Measurements from ENCODE around the gene TFDP1. TPM values are rescaled to one million over a fixed set of nuclear protein-coding genes. Genes with fewer than 3 reads are reported as not detected.
A peak's percentile ranks its signal among the peaks of the same experiment; 100 is the strongest.
"Not testable (repeated sequence)": the region's sequence is repeated elsewhere in the genome, so short reads cannot be mapped to it uniquely, and the experiment has no call there.

Gene TFDP1
- total and polyA plus RNA-seq, 4 donors: 17.4 to 36.6 (median 33.1) TPM

DNA sequence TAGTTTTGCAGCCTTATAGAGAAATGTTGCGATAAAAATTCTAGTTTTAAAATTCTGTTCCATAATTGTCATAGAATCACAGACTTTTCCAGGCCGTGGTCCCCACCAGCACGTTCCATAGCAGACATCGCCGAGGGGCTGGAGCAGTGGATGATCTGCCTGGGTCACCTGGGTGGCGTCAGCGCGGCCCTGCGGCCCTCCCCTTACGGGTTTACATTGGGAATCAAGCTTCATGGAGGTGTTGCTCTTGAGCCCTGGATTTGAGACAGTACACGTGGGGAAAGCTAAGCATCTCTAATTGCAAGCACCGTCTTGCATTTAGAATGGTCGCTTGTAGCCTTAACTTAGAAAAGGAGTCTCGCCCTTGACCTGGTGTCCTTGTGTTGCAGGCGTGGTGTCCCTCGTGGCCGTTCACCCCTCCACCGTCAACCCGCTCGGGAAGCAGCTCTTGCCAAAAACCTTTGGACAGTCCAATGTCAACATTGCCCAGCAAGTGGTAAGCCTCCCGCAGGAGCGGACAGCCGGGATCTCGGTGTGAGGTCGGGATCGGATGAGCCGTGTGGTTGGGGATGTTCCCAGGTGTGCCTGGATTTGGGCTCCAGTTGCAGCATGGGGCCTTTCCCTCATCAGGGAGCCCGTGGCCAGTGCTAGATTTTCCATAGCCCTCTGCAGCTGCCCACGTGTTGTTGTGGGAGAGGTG lies 38.4 kb downstream of the TFDP1 start:
- H3K9me3 ChIP-seq (ENCODE audit: control insufficient read depth, low read length): no peaks in the 10 kb centered on the region
- no peak overlapping the region for H3K4me3 ChIP-seq (ENCODE audit: low read length in 2 of 2)
- H3K36me3 ChIP-seq (ENCODE audit: control insufficient read depth in 1 of 2, insufficient read depth in 2 of 2, low read length in 1 of 2): no peaks in the 10 kb centered on the region
- no peaks in the 10 kb centered on the region for H3K4me1 ChIP-seq (ENCODE audit: control insufficient read depth in 1 of 2, insufficient read depth in 2 of 2, low read length in 2 of 2)
- intact Hi-C loops (cut with DNase I): no loop called here
- WGBS, 2 donors: 89 to 90% methylated on average over 29 of the region's 29 CpGs
- no peak for ATAC-seq (ENCODE audit: low FRiP score)
- no peak overlapping the region for H3K27ac ChIP-seq (ENCODE audit: low read depth in 1 of 2, low read length in 2 of 2)
- H3K27me3 ChIP-seq (ENCODE audit: control insufficient read depth in 1 of 2, insufficient read depth in 2 of 2, low read length in 1 of 2): no peaks in the 10 kb centered on the region
- peak; percentile 42 to 73 for DNase-seq

GRCh38 chr13:113623491-113624234 lies 39.1 kb downstream of the TFDP1 start:
- no peak overlapping the region for H3K27ac ChIP-seq (ENCODE audit: low read depth in 1 of 2, low read length in 2 of 2)
- 92 to 96% methylated on average over 20 of the region's 20 CpGs for WGBS, 2 donors
- intact Hi-C loops (cut with DNase I): no loop called here
- no peaks in the 10 kb centered on the region for H3K4me1 ChIP-seq (ENCODE audit: control insufficient read depth in 1 of 2, insufficient read depth in 2 of 2, low read length in 2 of 2)
- no peak overlapping the region for H3K4me3 ChIP-seq (ENCODE audit: low read length in 2 of 2)
- H3K27me3 ChIP-seq (ENCODE audit: control insufficient read depth in 1 of 2, insufficient read depth in 2 of 2, low read length in 1 of 2): no peaks in the 10 kb centered on the region
- ATAC-seq (ENCODE audit: low FRiP score) (peak; percentile 36), DNase-seq (peak; percentile 46 to 69)
- no peaks in the 10 kb centered on the region for H3K36me3 ChIP-seq (ENCODE audit: control insufficient read depth in 1 of 2, insufficient read depth in 2 of 2, low read length in 1 of 2)
- no peaks in the 10 kb centered on the region for H3K9me3 ChIP-seq (ENCODE audit: control insufficient read depth, low read length)

- H3K4me3 ChIP-seq (ENCODE audit: low read length in 2 of 2): no peak overlapping the region
- 90 to 98% methylated on average over 9 of the region's 9 CpGs for WGBS, 2 donors
- intact Hi-C loops (cut with DNase I): no loop called here
- ATAC-seq (ENCODE audit: low FRiP score) (no peak), DNase-seq (peak in 1 of 2 donors; percentile 52)
- no peaks in the 10 kb centered on the region for H3K27me3 ChIP-seq (ENCODE audit: control insufficient read depth in 1 of 2, insufficient read depth in 2 of 2, low read length in 1 of 2)
- H3K36me3 ChIP-seq (ENCODE audit: control insufficient read depth in 1 of 2, insufficient read depth in 2 of 2, low read length in 1 of 2): no peaks in the 10 kb centered on the region
- H3K9me3 ChIP-seq (ENCODE audit: control insufficient read depth, low read length): no peaks in the 10 kb centered on the region
- no peak overlapping the region for H3K27ac ChIP-seq (ENCODE audit: low read depth in 1 of 2, low read length in 2 of 2)
- H3K4me1 ChIP-seq (ENCODE audit: control insufficient read depth in 1 of 2, insufficient read depth in 2 of 2, low read length in 2 of 2): no peaks in the 10 kb centered on the region
These were observed 39.7 kb downstream of the TFDP1 start for GRCh38 chr13:113624235-113624587.

DNA sequence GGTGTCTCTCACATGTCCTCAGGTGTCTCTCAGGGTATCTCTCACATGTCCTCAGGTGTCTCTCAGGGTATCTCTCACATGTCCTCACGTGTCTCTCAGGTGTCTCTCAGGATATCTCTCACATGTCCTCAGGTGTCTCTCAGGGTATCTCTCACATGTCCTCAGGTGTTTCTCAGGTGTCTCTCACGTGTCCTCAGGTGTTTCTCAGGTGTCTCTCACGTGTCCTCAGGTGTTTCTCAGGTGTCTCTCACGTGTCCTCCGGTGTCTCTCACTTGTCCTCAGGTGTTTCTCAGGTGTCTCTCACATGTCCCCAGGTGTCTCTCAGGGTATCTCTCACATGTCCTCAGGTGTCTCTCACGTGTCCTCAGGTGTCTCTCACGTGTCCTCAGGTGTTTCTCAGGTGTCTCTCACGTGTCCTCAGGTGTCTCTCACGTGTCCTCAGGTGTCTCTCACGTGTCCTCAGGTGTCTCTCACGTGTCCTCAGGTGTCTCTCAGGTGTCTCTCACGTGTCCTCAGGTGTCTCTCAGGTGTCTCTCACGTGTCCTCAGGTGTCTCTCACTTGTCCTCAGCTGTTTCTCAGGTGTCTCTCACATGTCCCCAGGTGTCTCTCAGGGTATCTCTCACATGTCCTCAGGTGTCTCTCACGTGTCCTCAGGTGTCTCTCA lies 40.2 kb downstream of the TFDP1 start:
- intact Hi-C loops (cut with DNase I); H3K4me3 ChIP-seq (ENCODE audit: low read length in 2 of 2); H3K36me3 ChIP-seq (ENCODE audit: control insufficient read depth in 1 of 2, insufficient read depth in 2 of 2, low read length in 1 of 2); ATAC-seq (ENCODE audit: low FRiP score); H3K9me3 ChIP-seq (ENCODE audit: control insufficient read depth, low read length); H3K4me1 ChIP-seq (ENCODE audit: control insufficient read depth in 1 of 2, insufficient read depth in 2 of 2, low read length in 2 of 2); H3K27ac ChIP-seq (ENCODE audit: low read depth in 1 of 2, low read length in 2 of 2); H3K27me3 ChIP-seq (ENCODE audit: control insufficient read depth in 1 of 2, insufficient read depth in 2 of 2, low read length in 1 of 2): not testable (repeated sequence)
- WGBS, 2 donors: 89 to 92% methylated on average over 14 of the region's 14 CpGs
- peak in 1 of 2 donors; percentile 12 for DNase-seq

- Histone ChIP-seq H3K9me3 (ENCODE audit: control insufficient read depth, low read length) (no peaks in the 10 kb centered on the region), H3K4me3 (ENCODE audit: low read length in 2 of 2) (no peak overlapping the region), H3K27me3 (ENCODE audit: control insufficient read depth in 1 of 2, insufficient read depth in 2 of 2, low read length in 1 of 2) (no peaks in the 10 kb centered on the region), H3K36me3 (ENCODE audit: control insufficient read depth in 1 of 2, insufficient read depth in 2 of 2, low read length in 1 of 2) (no peaks in the 10 kb centered on the region), H3K4me1 (ENCODE audit: control insufficient read depth in 1 of 2, insufficient read depth in 2 of 2, low read length in 2 of 2) (no peaks in the 10 kb centered on the region), H3K27ac (ENCODE audit: low read depth in 1 of 2, low read length in 2 of 2) (no peak overlapping the region)
- ATAC-seq (ENCODE audit: low FRiP score) (no peak), DNase-seq (peak; percentile 35 to 53)
- 54 to 58% methylated on average over 24 of the region's 24 CpGs for WGBS, 2 donors
- intact Hi-C loops (cut with DNase I): no loop called here
These were observed 41.6 kb downstream of the TFDP1 start for GRCh38 chr13:113625965-113626721.

DNA sequence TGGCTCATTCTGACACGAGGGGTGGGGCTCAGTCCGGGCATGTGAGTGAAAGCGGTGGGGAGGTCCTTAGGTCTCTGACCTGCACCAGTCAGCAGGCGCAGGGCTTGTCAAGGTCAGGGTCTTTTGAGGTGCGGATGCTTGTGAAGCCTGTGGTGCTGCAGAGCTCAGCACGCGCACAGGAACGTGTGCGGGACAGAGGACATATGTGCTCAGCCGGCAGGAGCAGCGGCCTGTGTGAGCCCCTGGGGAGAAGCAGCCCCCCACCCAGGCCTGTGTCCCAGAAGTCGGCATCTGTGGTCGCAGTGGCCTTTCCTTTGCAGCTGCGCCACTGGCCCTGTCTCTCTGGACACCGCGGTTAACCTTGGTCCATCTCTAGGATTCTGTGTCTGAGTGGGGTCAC lies 42.6 kb downstream of the TFDP1 start:
- Histone ChIP-seq H3K4me1 (ENCODE audit: control insufficient read depth in 1 of 2, insufficient read depth in 2 of 2, low read length in 2 of 2) (no peaks in the 10 kb centered on the region), H3K4me3 (ENCODE audit: low read length in 2 of 2) (no peak overlapping the region), H3K9me3 (ENCODE audit: control insufficient read depth, low read length) (no peaks in the 10 kb centered on the region), H3K27me3 (ENCODE audit: control insufficient read depth in 1 of 2, insufficient read depth in 2 of 2, low read length in 1 of 2) (no peaks in the 10 kb centered on the region), H3K27ac (ENCODE audit: low read depth in 1 of 2, low read length in 2 of 2) (no peak overlapping the region), H3K36me3 (ENCODE audit: control insufficient read depth in 1 of 2, insufficient read depth in 2 of 2, low read length in 1 of 2) (no peaks in the 10 kb centered on the region)
- intact Hi-C loops (cut with DNase I): no loop called here
- ATAC-seq (ENCODE audit: low FRiP score): no peak
- 86 to 90% methylated on average over 16 of the region's 16 CpGs for WGBS, 2 donors
- peak; percentile 20 to 61 for DNase-seq

DNA sequence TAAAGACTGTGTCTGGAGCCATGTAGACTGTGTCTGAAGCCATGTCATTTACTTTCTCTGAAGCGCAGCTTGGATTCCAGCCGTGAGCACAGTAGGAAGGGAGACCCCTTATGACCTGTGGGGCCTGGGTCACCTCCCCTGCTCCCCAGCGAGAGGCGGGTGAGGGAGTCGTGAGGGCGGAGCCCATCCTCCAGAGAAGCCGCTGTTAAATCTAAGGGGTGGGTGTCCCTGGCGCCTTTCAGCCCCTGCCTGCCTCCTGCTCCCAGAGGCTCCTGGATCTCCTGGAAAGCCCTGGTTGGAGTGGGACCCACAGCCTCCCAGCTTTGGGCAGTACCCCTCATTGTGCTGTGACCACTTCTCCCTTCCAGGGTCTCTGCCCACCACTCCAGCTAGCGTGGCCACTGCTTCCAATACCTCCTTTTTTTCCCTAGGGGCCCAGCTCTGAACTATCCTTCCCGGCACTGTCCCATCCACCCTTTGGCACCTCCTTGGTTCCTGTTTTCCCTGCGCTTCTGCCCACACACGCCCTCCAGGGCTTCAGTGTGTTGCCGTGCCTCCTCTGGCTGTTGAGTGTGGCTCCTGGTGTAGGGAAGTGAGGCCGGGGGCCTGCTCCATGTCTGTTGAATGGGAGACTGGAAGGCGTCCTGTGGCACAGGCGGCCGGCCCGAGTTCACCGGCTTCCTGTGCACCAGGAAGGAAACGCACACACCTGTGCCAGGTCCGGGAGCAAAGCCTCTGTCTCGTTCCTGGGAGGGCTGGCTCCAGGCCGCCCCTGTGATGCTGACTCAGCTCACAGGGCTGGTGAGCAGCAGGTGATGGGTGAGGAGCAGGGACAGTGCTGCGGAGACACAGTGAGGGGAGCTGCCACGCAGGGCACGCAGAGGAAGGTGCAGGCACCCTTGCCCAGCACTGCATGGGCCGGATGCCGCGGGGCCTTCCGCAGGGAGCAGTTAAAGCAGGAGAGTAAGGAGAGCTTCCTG lies 44.0 kb downstream of the TFDP1 start:
- ATAC-seq (ENCODE audit: low FRiP score): no peak
- no peaks in the 10 kb centered on the region for H3K36me3 ChIP-seq (ENCODE audit: control insufficient read depth in 1 of 2, insufficient read depth in 2 of 2, low read length in 1 of 2)

DNA sequence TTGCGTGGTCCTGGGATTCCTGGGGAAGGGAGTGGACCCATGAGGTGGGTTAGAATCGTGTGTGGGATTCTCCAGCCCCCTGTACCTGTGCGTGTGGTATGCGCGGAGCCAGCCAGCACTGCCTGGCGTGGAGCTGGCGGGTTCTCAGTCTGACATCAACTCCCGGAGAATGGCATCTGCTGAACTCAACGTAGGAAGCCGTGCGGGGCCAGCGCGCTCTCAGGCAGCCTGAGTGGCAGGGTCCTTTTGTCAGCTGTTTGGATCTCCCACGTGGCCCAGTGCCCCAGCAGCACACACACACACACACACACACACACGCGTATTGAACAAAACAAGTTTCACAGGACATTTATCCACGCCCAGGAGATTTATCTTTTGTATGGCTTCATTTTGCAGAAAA lies 45.3 kb downstream of the TFDP1 start:
- DNase-seq (peak; percentile 35 to 43), ATAC-seq (ENCODE audit: low FRiP score) (no peak)
- intact Hi-C loops (cut with DNase I): no loop called here
- Histone ChIP-seq H3K36me3 (ENCODE audit: control insufficient read depth in 1 of 2, insufficient read depth in 2 of 2, low read length in 1 of 2) (no peaks in the 10 kb centered on the region), H3K4me3 (ENCODE audit: low read length in 2 of 2) (no peak overlapping the region), H3K9me3 (ENCODE audit: control insufficient read depth, low read length) (no peaks in the 10 kb centered on the region), H3K4me1 (ENCODE audit: control insufficient read depth in 1 of 2, insufficient read depth in 2 of 2, low read length in 2 of 2) (no peaks in the 10 kb centered on the region), H3K27ac (ENCODE audit: low read depth in 1 of 2, low read length in 2 of 2) (no peak overlapping the region), H3K27me3 (ENCODE audit: control insufficient read depth in 1 of 2, insufficient read depth in 2 of 2, low read length in 1 of 2) (no peaks in the 10 kb centered on the region)
- 92 to 95% methylated on average over 17 of the region's 17 CpGs for WGBS, 2 donors

More for the DNA sequence above, 44.0 kb downstream of the TFDP1 start:
- Histone ChIP-seq H3K27me3 (ENCODE audit: control insufficient read depth in 1 of 2, insufficient read depth in 2 of 2, low read length in 1 of 2) (no peaks in the 10 kb centered on the region), H3K27ac (ENCODE audit: low read depth in 1 of 2, low read length in 2 of 2) (no peak overlapping the region), H3K9me3 (ENCODE audit: control insufficient read depth, low read length) (no peaks in the 10 kb centered on the region), H3K4me3 (ENCODE audit: low read length in 2 of 2) (no peak overlapping the region), H3K4me1 (ENCODE audit: control insufficient read depth in 1 of 2, insufficient read depth in 2 of 2, low read length in 2 of 2) (no peaks in the 10 kb centered on the region)
- 90 to 91% methylated on average over 30 of the region's 30 CpGs for WGBS, 2 donors
- DNase-seq: peak; percentile 35 to 68
- intact Hi-C loops (cut with DNase I): no loop called here
